Right cardiac atrium (tissue), 5 donors: ENCODE measurements around the gene XPR1. TPM values are rescaled to one million over a fixed set of nuclear protein-coding genes. Genes with fewer than 3 reads are reported as not detected.
"Not testable (repeated sequence)": the region's sequence is repeated elsewhere in the genome, so short reads cannot be mapped to it uniquely, and the experiment has no call there.

Source experiments
- ATAC-seq, 2 donors: fragments of 200-7000 bp; cut with Tn5 transposase; one replicate each; pipeline versions ENCODE4 v1.8.0 to v1.9.1; 2020; ENCODE audit warnings: moderate library complexity in 2 of 2, mild to moderate bottlenecking in 1 of 2
- DNase-seq, 3 donors: peaks; one replicate each; pipeline ENCODE4 v3.0.0-alpha.2; 2020
- H3K27ac ChIP-seq: one replicate; pipeline ENCODE4 v1.5.1; 2013; ENCODE audit warnings: mild to moderate bottlenecking, low read length, control low read depth, moderate library complexity
- H3K27me3 ChIP-seq: one replicate; pipeline ENCODE4 v1.6.1; 2013; ENCODE audit not compliant: control insufficient read depth, insufficient read depth
- H3K4me1 ChIP-seq: one replicate; pipeline ENCODE4 v1.6.1; 2013; ENCODE audit warnings: low read length; ENCODE audit not compliant: control insufficient read depth, insufficient read depth
- H3K4me3 ChIP-seq: one replicate; pipeline ENCODE4 v1.5.1; 2013; ENCODE audit warnings: low read length, control low read depth
- H3K9me3 ChIP-seq: one replicate; pipeline ENCODE4 v1.6.1; 2013; ENCODE audit warnings: low read length; ENCODE audit not compliant: control insufficient read depth
- WGBS: extraction: QIAGEN DNeasy Blood & Tissue Kit; methylation state at CpG from one replicate; pipeline ENCODE4 v1.1.7; 2013; 5-methylcytosine and 5-hydroxymethylcytosine counted together
- intact Hi-C, 4 donors: fragments of 100-400 bp; cut with DNase I; formaldehyde crosslinking; loops; one replicate each; pipeline versions ENCODE4 v1.11.0 to v1.14.0; 2022 to 2023
- polyA plus RNA-seq: library from polyadenylated mRNA; stranded (reverse); fragments of 200-250 nt; gene quantifications from one replicate; pipeline ENCODE4 v1.2.3, GENCODE V29; 2013
- total RNA-seq, 4 donors: library from RNA; stranded (reverse); fragmentation: NEBNext Ultra II Directional; extraction: Animal tissue kit (Norgen Biotek cat#: 25700); gene quantifications; one replicate each; pipeline ENCODE4 v1.2.1, GENCODE V29; 2021
- donor health status: healthy with polysubstance abuse.
- donor health status: DM: no; HTN: yes; CAD: no.
- donor health status: DM: no; HTN: no; CAD: no.
- donor health status: DM: no; HTN: yes; CAD: no; lungs with severe emphysema.
- donor health status: DM: yes; HTN: yes; CAD: no.

XPR1 gene
- total and polyA plus RNA-seq, 5 donors, result 10.7 to 33.4 (median 31.4) TPM

DNA sequence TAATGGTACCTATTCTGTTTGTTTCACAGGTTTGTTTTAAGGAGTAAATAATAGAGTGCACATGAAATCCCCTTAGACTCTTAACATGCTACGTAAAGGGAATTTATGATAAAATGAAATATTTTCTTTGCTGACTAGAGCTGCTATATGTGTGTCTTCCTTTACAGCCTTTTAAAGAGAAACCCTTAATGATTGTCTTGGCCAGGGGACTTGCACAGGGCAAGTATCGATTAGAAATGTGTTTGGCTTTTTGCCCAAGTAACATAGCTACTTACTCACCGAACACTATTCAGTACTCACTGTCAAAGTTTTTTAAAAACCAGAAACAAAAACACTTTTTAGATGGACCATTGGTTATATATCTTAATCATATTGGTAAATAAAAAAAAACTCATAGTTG, 209.6 kb downstream of the XPR1 start:
- H3K27me3 ChIP-seq, result no peaks in the 10 kb centered on the region
- H3K9me3 ChIP-seq, result no peaks in the 10 kb centered on the region
- intact Hi-C loops, result no loop called here
- H3K4me3 ChIP-seq, result no peak overlapping the region
- ATAC-seq (no peak), DNase-seq (no peak)
- H3K4me1 ChIP-seq, result no peaks in the 10 kb centered on the region
- 79% methylated on average over 3 of the region's 3 CpGs for WGBS
- no peak overlapping the region for H3K27ac ChIP-seq

GRCh38 chr1:180842052-180842451, 210.2 kb downstream of the XPR1 start:
- Histone ChIP-seq H3K27me3 (no peaks in the 10 kb centered on the region), H3K4me1 (no peaks in the 10 kb centered on the region), H3K27ac (no peak overlapping the region), H3K9me3 (no peaks in the 10 kb centered on the region), H3K4me3 (no peak overlapping the region)
- 34% methylated on average over 1 of the region's 1 CpG for WGBS
- intact Hi-C loops, result no loop called here
- ATAC-seq, result no peak
- no peak for DNase-seq

DNA sequence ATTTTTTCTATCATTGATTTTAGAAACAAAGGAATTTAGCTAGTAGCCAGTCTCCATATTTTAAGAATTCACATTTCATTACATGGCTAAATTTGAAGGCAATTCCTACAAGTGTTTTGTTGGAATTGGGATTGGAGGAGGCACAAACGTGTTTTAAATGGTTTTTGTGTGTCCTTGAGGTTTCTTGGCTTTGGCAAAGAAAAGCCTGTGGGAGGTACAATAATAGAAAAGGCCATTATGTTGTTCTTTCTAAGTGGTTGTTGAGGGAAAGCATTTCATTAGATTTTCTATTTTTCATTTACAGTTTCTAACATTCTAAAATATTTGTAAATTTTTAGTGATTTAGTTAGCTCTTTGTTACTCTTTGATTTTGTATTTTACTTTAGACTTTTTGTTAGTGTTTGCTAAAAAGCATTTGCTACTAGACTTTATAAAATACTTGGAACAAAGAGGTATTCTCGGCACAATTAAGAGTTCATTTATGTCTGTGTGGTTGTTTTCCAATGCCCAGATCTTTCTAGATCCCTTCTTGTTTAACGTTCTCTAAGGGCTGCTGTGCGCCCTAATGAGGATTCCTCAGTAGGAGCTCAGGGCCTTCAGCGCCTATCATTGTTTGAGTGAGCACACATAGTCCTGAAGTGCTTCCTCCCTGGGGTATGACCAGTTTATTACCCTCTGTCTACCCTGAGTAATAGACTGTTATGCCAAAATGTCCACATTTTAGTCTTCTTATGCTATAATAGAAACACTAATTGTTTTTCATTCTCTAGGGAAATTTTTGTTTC, 210.9 kb downstream of the XPR1 start:
- Histone ChIP-seq H3K9me3 (no peaks in the 10 kb centered on the region), H3K4me3 (no peak overlapping the region), H3K4me1 (no peaks in the 10 kb centered on the region), H3K27ac (no peak overlapping the region), H3K27me3 (no peaks in the 10 kb centered on the region)
- DNase-seq (no peak), ATAC-seq (no peak)
- 54% methylated on average over 5 of the region's 5 CpGs for WGBS
- intact Hi-C loops, result no loop called here

DNA sequence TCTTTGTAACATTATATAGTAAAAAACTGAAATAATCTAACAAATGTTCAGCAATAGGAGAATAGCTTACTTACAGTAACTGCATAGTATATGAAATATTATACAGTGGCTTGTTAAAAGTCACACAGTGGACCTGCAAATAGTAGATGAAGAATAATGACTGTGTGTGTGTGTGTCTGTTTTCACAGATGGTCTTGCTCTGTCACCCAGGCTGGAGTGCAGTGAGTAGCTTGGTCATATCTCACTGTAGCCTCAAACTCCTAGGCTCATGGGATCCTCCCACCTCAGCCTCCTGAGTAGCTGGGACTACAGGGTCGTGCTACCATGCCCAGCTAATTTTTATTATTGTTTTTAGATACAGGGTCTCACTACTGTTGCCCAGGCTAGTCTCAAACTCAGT, 213.5 kb downstream of the XPR1 start:
- Histone ChIP-seq H3K27me3 (no peaks in the 10 kb centered on the region), H3K4me3 (no peak overlapping the region), H3K9me3 (no peaks in the 10 kb centered on the region), H3K27ac (no peak overlapping the region), H3K4me1 (no peaks in the 10 kb centered on the region)
- ATAC-seq (no peak), DNase-seq (no peak)
- WGBS, result 86% methylated on average over 1 of the region's 1 CpG
- intact Hi-C loops, result no loop called here

- H3K9me3 ChIP-seq, result no peaks in the 10 kb centered on the region
- H3K4me3 ChIP-seq, result no peak overlapping the region
- no peak overlapping the region for H3K27ac ChIP-seq
- DNase-seq (no peak), ATAC-seq (no peak)
- no peaks in the 10 kb centered on the region for H3K4me1 ChIP-seq
- intact Hi-C loops, result no loop called here
- no peaks in the 10 kb centered on the region for H3K27me3 ChIP-seq
These were observed 216.4 kb downstream of the XPR1 start for GRCh38 chr1:180848191-180848590.

DNA sequence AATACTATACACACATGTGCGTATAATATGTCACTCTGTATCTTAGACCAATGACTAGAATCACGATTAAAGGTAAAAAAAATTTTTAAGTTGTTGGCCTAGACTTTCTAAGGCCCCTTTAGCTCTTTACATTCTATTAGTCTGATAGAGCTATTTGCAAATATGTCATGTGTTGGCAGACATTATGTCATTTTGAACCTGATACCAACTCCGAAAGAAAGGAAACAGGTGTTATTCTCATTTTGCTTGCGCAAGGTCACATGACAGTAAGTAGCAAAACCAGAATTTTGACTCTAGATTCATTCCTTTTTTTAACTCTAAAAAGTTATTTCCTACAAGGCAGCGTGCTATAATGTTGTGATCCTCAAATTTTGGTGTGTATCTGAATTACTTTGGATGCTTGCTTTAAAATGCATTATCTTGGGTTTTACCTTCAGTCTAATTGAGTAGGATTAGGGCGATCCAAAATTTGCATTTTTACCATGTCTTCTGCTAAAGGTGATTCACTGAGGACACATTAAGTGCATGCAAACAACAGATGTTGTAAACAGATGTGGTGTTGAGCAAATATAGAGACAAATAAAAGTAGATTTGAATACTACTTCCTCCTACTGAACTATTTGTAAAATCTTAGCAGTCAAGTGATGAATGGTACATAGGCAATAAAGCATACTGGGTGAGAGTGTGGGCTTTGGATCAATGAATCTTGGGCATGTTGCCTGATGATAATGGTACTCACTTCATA, 217.4 kb downstream of the XPR1 start:
- no peak for DNase-seq
- Histone ChIP-seq H3K27me3 (no peaks in the 10 kb centered on the region), H3K27ac (no peak overlapping the region), H3K4me1 (no peaks in the 10 kb centered on the region), H3K4me3 (no peak overlapping the region), H3K9me3 (no peaks in the 10 kb centered on the region)
- ATAC-seq, result no peak
- intact Hi-C loops, result no loop called here
- 71% methylated on average over 6 of the region's 6 CpGs for WGBS

DNA sequence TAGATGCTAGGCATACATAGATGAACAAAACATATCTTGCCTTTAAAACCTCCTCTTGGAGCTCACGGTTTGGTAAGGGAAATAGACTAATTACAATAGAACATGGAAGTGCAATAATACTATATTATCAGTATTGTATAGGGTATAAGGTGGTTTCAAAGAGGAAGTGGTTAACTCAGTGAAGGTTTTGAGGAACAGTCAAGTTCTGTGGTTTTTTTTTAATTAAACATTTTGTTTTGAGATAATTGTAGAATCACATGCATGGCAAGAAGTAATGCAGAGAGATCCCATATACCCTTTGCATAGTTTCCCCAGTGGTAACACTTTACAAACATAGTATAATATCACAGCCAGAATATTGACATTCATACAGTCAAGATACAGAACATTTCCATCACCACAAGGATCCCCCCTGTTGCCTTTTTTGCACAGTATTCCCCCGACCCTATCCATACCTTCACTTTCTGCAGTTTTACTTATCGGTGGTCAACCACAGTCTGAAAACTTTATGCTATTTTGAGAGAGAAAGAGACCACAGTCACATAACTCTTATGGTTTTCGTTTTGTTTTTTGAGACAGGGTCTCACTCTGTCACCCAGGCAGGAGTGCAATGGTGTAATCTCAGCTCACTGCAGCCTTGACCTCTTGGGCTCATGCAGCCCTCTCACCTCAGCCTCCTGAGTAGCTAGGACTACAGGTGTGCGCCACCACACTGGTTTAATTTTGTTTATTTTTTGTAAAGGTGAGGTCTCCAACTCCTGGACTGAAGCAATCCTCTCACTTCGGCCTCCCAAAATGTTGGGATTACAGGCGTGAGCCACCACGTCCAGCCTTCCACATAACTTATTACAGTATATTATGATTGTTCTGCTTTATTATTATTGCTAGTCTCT, 220.4 kb downstream of the XPR1 start:
- Histone ChIP-seq H3K27ac (no peak overlapping the region), H3K4me3 (no peak overlapping the region), H3K9me3 (no peaks in the 10 kb centered on the region), H3K27me3 (no peaks in the 10 kb centered on the region), H3K4me1 (no peaks in the 10 kb centered on the region)
- DNase-seq (no peak), ATAC-seq (no peak)
- 90% methylated on average over 8 of the region's 8 CpGs for WGBS
- intact Hi-C loops, result loop anchor here in 1 of 4 donors (10.0 kb wide), 1 partner anchor 207 kb away; no protein-coding TSS in a partner anchor

DNA sequence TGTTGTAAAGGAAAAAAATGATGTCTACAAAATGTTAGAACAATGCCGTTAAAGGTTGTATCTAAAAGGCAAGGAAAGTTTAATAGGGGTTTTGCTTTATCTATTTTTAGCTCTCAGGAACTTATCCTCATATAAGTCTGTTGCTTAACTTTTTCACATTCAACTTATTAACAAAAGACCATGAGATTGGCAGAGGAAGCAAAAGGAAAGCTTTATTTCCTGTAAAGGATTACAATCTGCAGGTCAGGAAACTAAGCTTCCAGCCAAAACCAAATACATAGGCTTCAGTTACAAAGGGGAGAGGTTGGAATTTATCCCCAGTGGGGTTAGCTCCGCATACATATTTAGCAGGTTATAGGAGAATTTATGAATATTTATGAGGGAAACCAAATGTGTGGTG, 222.2 kb downstream of the XPR1 start:
- WGBS, result 57% methylated on average over 2 of the region's 2 CpGs
- Histone ChIP-seq H3K27me3 (no peaks in the 10 kb centered on the region), H3K4me3 (no peak overlapping the region), H3K27ac (no peak overlapping the region), H3K9me3 (no peaks in the 10 kb centered on the region), H3K4me1 (no peaks in the 10 kb centered on the region)
- intact Hi-C loops, result loop anchor here in 1 of 4 donors (10.0 kb wide), 1 partner anchor 209 kb away; no protein-coding TSS in a partner anchor
- DNase-seq (no peak), ATAC-seq (no peak)

- intact Hi-C loops, result loop anchor here in 1 of 4 donors (10.0 kb wide), 1 partner anchor 210 kb away; no protein-coding TSS in a partner anchor
- Histone ChIP-seq H3K9me3 (no peaks in the 10 kb centered on the region), H3K27me3 (no peaks in the 10 kb centered on the region), H3K27ac (no peak overlapping the region), H3K4me1 (no peaks in the 10 kb centered on the region), H3K4me3 (no peak overlapping the region)
- ATAC-seq (peak in 1 of 2 donors; percentile 40), DNase-seq (peak in 1 of 3 donors; percentile 24)
- 44% methylated on average over 5 of the region's 5 CpGs for WGBS
These were observed 222.6 kb downstream of the XPR1 start for GRCh38 chr1:180854456-180854855.

DNA sequence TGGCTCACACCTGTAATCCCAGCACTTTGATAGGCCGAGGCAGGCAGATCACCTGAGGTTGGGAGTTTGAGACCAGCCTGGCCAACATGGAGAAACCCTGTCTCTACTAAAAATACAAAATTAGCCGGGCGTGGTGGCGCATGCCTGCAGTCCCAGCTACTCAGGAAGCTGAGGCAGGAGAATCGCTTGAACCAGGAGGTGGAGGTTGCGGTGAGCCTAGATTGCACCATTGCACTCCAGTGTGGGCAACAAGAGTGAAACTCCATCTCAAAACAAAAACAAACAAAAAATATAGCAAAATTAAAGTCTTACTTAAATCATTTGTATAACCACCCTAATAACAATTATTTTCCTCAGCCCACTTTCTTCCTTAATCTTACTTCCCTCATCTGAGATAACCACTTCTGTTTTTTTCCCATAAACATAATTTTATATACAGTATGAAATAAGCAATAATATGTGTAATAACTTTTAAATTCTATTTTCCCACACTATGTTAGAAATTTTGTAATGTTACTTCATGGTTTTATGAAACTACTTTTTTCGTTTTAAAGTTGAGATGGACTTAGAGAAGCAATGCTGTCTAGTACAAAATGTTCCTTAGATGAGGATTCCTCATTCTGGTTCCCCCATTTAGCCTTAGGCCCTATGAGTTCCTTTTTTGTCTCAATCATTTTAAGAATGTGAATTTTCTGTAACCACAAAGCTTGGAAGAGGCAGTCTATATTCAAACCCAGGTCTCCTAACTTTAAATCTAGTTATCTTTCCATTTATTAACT, 226.3 kb downstream of the XPR1 start:
- 84% methylated on average over 7 of the region's 7 CpGs for WGBS
- not testable (repeated sequence) for H3K9me3 ChIP-seq, ATAC-seq, H3K27ac ChIP-seq, H3K4me1 ChIP-seq, H3K27me3 ChIP-seq, H3K4me3 ChIP-seq
- peak in 1 of 3 donors; percentile 30 for DNase-seq
- intact Hi-C loops, result loop anchor here in 1 of 4 donors (10.0 kb wide), 1 partner anchor 213 kb away; no protein-coding TSS in a partner anchor
